SU-DHL-6 (cell line): Measurements from ENCODE around the gene HS6ST2.

Source experiments
- H2AFZ ChIP-seq: fragments of 200-600 bp; sonication (generic); 2 replicates; pipeline ENCODE4 v1.6.1; 2014; ENCODE audit warnings: low read depth, mild to moderate bottlenecking, moderate library complexity, mixed read lengths, antibody characterized with exemption, low read length; ENCODE audit not compliant: severe bottlenecking
- H3F3A ChIP-seq: fragments of 200-600 bp; shearing (Covaris generic); 2 replicates; pipeline ENCODE4 v1.6.0; 2016; ENCODE audit warnings: antibody characterized with exemption, mild to moderate bottlenecking; ENCODE audit not compliant: insufficient read depth
- H3K27ac ChIP-seq: fragments of 200-600 bp; sonication (generic); 2 replicates; pipeline ENCODE4 v1.5.1; 2016; ENCODE audit warnings: low read depth, mild to moderate bottlenecking, low read length, moderate library complexity, mixed read lengths
- H3K27me3 ChIP-seq: fragments of 200-600 bp; sonication (generic), shearing (Covaris generic); 2 replicates; pipeline ENCODE4 v1.6.0; 2014; ENCODE audit warnings: mild to moderate bottlenecking, low read length
- H3K36me3 ChIP-seq: fragments of 200-600 bp; sonication (generic); 2 replicates; pipeline ENCODE4 v1.6.1; 2014; ENCODE audit warnings: mild to moderate bottlenecking, low read length, mixed read lengths
- H3K4me2 ChIP-seq: fragments of 300-600, 200-600 bp; shearing (Covaris generic), sonication (generic); 2 replicates; pipeline ENCODE4 v1.6.0; 2014; ENCODE audit warnings: low read length, low read depth, mild to moderate bottlenecking; ENCODE audit not compliant: poor library complexity, severe bottlenecking
- H3K4me3 ChIP-seq: fragments of 200-600 bp; sonication (generic); 2 replicates; pipeline ENCODE4 v1.5.1; 2014; ENCODE audit warnings: antibody characterized with exemption, low read length, mild to moderate bottlenecking, mixed read lengths; ENCODE audit not compliant: insufficient read depth, poor library complexity, severe bottlenecking
- H3K79me2 ChIP-seq: fragments of 200-600 bp; sonication (generic); 2 replicates; pipeline ENCODE4 v1.6.1; 2014; ENCODE audit warnings: mild to moderate bottlenecking, low read length, moderate library complexity; ENCODE audit not compliant: insufficient read depth
- H3K9ac ChIP-seq: fragments of 200-600 bp; sonication (generic); 2 replicates; pipeline ENCODE4 v1.7.0; 2014; ENCODE audit warnings: mild to moderate bottlenecking, low read length
- H3K9me2 ChIP-seq: fragments of 200-600 bp; sonication (generic); replicated peaks from 2 replicates; pipeline ENCODE4 v1.6.1; 2014; ENCODE audit warnings: low read length; ENCODE audit not compliant: insufficient read depth
- H3K9me3 ChIP-seq: fragments of 200-600 bp; sonication (generic); 2 replicates; pipeline ENCODE4 v1.6.1; 2014; ENCODE audit warnings: low read length, mixed read lengths; ENCODE audit not compliant: insufficient read depth
- H4K20me1 ChIP-seq: fragments of 200-600 bp; sonication (generic); 2 replicates; pipeline ENCODE4 v1.6.1; 2014; ENCODE audit warnings: low read depth, mild to moderate bottlenecking, antibody characterized with exemption, low read length, moderate library complexity, mixed read lengths
- CTCF ChIP-seq: fragments of 200-600 bp; sonication (generic); IDR thresholded peaks from one replicate; pipeline ENCODE4 v1.5.1; 2017; ENCODE audit warnings: antibody characterized with exemption, mild to moderate bottlenecking, low read length, moderate library complexity; ENCODE audit not compliant: insufficient read depth, poor library complexity, severe bottlenecking
- EZH2phosphoT487 ChIP-seq: fragments of 200-600 bp; sonication (generic), shearing (Covaris generic); conservative IDR thresholded peaks from 2 replicates; pipeline ENCODE4 v1.6.1; 2018; ENCODE audit warnings: mild to moderate bottlenecking, antibody characterized with exemption, low read length, moderate library complexity, mixed read lengths

HS6ST2 gene

DNA sequence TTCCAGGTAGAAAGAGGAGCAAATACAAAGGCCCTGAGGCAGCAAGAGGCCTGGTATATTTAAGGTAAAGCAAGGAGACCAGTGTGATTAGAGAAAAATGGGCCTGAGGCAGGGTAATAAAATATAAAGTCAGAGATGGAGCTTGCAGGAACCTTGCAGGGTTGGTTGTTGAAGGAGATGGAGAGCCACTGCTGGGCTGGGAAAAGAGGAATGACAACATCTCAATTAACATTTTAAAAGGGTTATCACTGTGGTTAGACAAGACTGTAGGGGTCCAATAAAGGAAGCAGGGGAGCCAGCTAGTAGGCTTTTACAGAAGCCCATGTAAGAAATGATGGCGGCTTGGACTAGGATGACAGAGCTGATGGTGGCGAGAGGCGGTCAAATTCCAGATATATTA, 264.0 kb downstream of the HS6ST2 start:
- Histone ChIP-seq H3K27ac (no peak overlapping the region), H3K4me3 (no peak overlapping the region), H3F3A (no peaks in the 10 kb centered on the region), H3K36me3 (no peaks in the 10 kb centered on the region), H3K27me3 (no peaks in the 10 kb centered on the region), H4K20me1 (no peaks in the 10 kb centered on the region), H2AFZ (no peak overlapping the region), H3K4me2 (no peak overlapping the region), H3K9me2 (no peaks in the 10 kb centered on the region), H3K9me3 (no peaks in the 10 kb centered on the region), H3K9ac (no peak overlapping the region), H3K79me2 (no peaks in the 10 kb centered on the region)
- no peak for TF ChIP-seq CTCF

DNA sequence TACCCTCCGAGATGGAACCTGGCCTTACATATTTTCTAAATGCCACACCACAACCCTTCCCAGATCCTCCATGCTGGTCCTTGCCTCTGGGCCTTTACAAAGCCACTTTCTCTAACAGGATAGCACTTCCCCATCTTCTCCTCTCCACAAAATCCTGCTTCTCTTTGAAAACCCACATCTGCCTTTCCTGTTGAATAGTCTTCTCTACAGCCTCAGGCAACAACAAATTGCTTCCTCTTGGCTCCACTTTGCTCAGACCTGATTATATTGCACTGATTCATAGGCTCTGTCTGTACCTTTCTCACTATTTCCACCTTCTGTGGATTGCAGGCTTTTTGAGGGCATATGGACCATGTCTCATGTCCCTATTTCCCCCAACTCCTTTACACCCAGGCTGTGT, 265.9 kb downstream of the HS6ST2 start:
- Histone ChIP-seq H3F3A (no peaks in the 10 kb centered on the region), H3K27ac (no peak overlapping the region), H3K79me2 (no peaks in the 10 kb centered on the region), H3K9ac (no peak overlapping the region), H2AFZ (no peak overlapping the region), H3K9me3 (no peaks in the 10 kb centered on the region), H4K20me1 (no peaks in the 10 kb centered on the region), H3K9me2 (no peaks in the 10 kb centered on the region), H3K27me3 (no peaks in the 10 kb centered on the region), H3K4me2 (no peak overlapping the region), H3K4me3 (no peak overlapping the region), H3K36me3 (no peaks in the 10 kb centered on the region)
- TF ChIP-seq EZH2phosphoT487 (no peak), CTCF (no peak)

DNA sequence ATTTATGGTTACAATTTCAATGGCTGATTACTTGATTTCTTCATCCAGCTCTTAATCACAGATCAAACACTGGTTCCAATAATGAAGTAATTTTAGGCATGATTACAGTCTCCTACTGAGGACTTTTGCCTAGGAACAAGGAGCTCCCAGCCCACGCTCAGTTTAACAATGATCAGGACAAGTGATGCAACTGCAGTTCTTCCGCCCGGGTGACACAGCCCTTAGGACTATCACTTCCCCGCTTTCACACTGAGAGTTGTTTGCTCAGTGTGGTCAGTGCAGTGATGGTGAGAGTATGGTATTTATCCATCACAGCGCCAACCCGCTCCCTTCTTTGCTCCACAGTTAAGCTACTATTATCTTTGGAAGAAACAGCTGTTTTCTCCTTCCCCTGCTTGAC, 266.4 kb downstream of the HS6ST2 start:
- H3K79me2 ChIP-seq: no peaks in the 10 kb centered on the region
- H3K4me3 ChIP-seq: no peak overlapping the region
- TF ChIP-seq CTCF: no peak
- no peak for TF ChIP-seq EZH2phosphoT487
- no peaks in the 10 kb centered on the region for H3K36me3 ChIP-seq
- no peaks in the 10 kb centered on the region for H3F3A ChIP-seq
- H3K9me3 ChIP-seq: no peaks in the 10 kb centered on the region
- no peaks in the 10 kb centered on the region for H4K20me1 ChIP-seq
- no peak overlapping the region for H3K4me2 ChIP-seq
- H3K9me2 ChIP-seq: no peaks in the 10 kb centered on the region
- no peak overlapping the region for H2AFZ ChIP-seq
- H3K27me3 ChIP-seq: no peaks in the 10 kb centered on the region
- no peak overlapping the region for H3K27ac ChIP-seq
- no peak overlapping the region for H3K9ac ChIP-seq
